Embryonic facial prominence (tissue), 1 donor: ENCODE results near the gene SOX8.
A peak's percentile ranks its signal among the peaks of the same experiment; 100 is the strongest.

Experiments
- DNase-seq: peaks from one replicate; pipeline ENCODE4 v3.0.0-alpha.2; 2016; ENCODE audit errors: extremely low spot score

The SOX8 gene

GRCh38 chr16:987906-988305, 6.3 kb downstream of the SOX8 start:
- DNase-seq = no peak

GRCh38 chr16:988471-989353, 7.1 kb downstream of the SOX8 start:
- DNase-seq = no peak

GRCh38 chr16:989354-989814, 7.8 kb downstream of the SOX8 start:
- no peak for DNase-seq

GRCh38 chr16:990516-991291, 9.1 kb downstream of the SOX8 start:
- DNase-seq = no peak

GRCh38 chr16:991345-991744, 9.8 kb downstream of the SOX8 start:
- no peak for DNase-seq

- DNase-seq = no peak
Measured at GRCh38 chr16:991773-992172, 10.2 kb downstream of the SOX8 start.

GRCh38 chr16:993731-994130, 12.2 kb downstream of the SOX8 start:
- no peak for DNase-seq

- no peak for DNase-seq
Measured at GRCh38 chr16:995087-995486, 13.5 kb downstream of the SOX8 start.

GRCh38 chr16:995783-996182, 14.2 kb downstream of the SOX8 start:
- no peak for DNase-seq

- no peak for DNase-seq
Measured at GRCh38 chr16:996681-997080, 15.1 kb downstream of the SOX8 start.

- peak; percentile 34 for DNase-seq
Measured at GRCh38 chr16:997440-998051, 16.0 kb downstream of the SOX8 start.

- no peak for DNase-seq
Measured at GRCh38 chr16:998211-998610, 16.6 kb downstream of the SOX8 start.

GRCh38 chr16:998615-999014, 17.0 kb downstream of the SOX8 start:
- no peak for DNase-seq

- DNase-seq = no peak
Measured at GRCh38 chr16:999677-1000076, 18.1 kb downstream of the SOX8 start.

- no peak for DNase-seq
Measured at GRCh38 chr16:1000608-1001007, 19.0 kb downstream of the SOX8 start.

GRCh38 chr16:1001096-1001495, 19.5 kb downstream of the SOX8 start:
- DNase-seq = no peak

GRCh38 chr16:1002399-1003166, 21.0 kb downstream of the SOX8 start:
- no peak for DNase-seq

GRCh38 chr16:1003391-1004347, 22.1 kb downstream of the SOX8 start:
- no peak for DNase-seq

- DNase-seq = no peak
Measured at GRCh38 chr16:1005286-1005685, 23.7 kb downstream of the SOX8 start.

- DNase-seq = no peak
Measured at GRCh38 chr16:1006781-1007180, 25.2 kb downstream of the SOX8 start.
